IMR-90 (cell line): ENCODE results near the gene DMD. TPM values are rescaled to one million over a fixed set of nuclear protein-coding genes. Genes with fewer than 3 reads are reported as not detected.

Source experiments
- ATAC-seq: fragments of 200-7000 bp; cut with Tn5 transposase; 2 replicates; pipeline ENCODE4 v1.9.1; 2020; ENCODE audit warnings: low read depth, mild to moderate bottlenecking, moderate library complexity
- BruUV-seq: library from RNA; stranded (reverse); fragments of 400-500 nt; replicated peaks from 2 replicates; lab custom pipeline; 2021; lab: Mats Ljungman, UMichigan
- CTCF ChIA-PET: fragments of 300-600 bp; formaldehyde crosslinking; extraction: SDS; loops from one replicate; lab custom pipeline; 2021; ENCODE audit warnings: antibody characterized with exemption; lab: Yijun Ruan, JAX
- POLR2A ChIA-PET: fragments of 300-600 bp; sonication (Branson Sonifier 250); formaldehyde crosslinking; loops from one replicate; lab custom pipeline; 2022; ENCODE audit warnings: antibody characterized with exemption; ENCODE audit not compliant: unreplicated experiment; lab: Charles Lee
- DNase-seq: peaks from one replicate; pipeline ENCODE4 v3.0.0; 2013
- H2AFZ ChIP-seq: replicated peaks from 2 replicates; pipeline ENCODE3; 2013; ENCODE audit warnings: low read length, mild to moderate bottlenecking; ENCODE audit not compliant: poor library complexity
- H2AK5ac ChIP-seq: 2 replicates; pipeline ENCODE4 v1.6.1; 2013; ENCODE audit warnings: low read depth, low read length, inconsistent platforms
- H2AK9ac ChIP-seq: replicated peaks from 2 replicates; pipeline ENCODE3; 2013; ENCODE audit warnings: mild to moderate bottlenecking, low read depth, low read length, moderate library complexity; ENCODE audit not compliant: poor library complexity
- H2BK120ac ChIP-seq: 2 replicates; pipeline ENCODE4 v1.6.1; 2013; ENCODE audit warnings: low read depth, low read length, inconsistent platforms
- H2BK15ac ChIP-seq: 3 replicates; pipeline ENCODE4 v1.6.1; 2013; ENCODE audit warnings: low read depth, low read length, inconsistent platforms
- H2BK20ac ChIP-seq: 2 replicates; pipeline ENCODE4 v1.6.1; 2013; ENCODE audit warnings: low read depth, mild to moderate bottlenecking, inconsistent platforms, low read length, moderate library complexity
- H2BK5ac ChIP-seq: 2 replicates; pipeline ENCODE4 v1.6.1; 2013; ENCODE audit warnings: mild to moderate bottlenecking, low read depth, low read length, inconsistent platforms; ENCODE audit not compliant: poor library complexity, severe bottlenecking
- H3K14ac ChIP-seq: replicated peaks from 2 replicates; pipeline ENCODE4 v1.6.1; 2013; ENCODE audit warnings: low read depth, low read length, inconsistent platforms
- H3K18ac ChIP-seq: 2 replicates; pipeline ENCODE4 v1.6.1; 2013; ENCODE audit warnings: low read depth, low read length, control low read depth
- H3K23ac ChIP-seq: 2 replicates; pipeline ENCODE4 v1.6.1; 2013; ENCODE audit warnings: low read depth, low read length, inconsistent platforms
- H3K27ac ChIP-seq: 2 replicates; pipeline ENCODE4 v1.5.1; 2013; ENCODE audit warnings: mild to moderate bottlenecking, control low read depth, low read length; ENCODE audit not compliant: insufficient read depth
- H3K27me3 ChIP-seq: 2 replicates; pipeline ENCODE4 v1.6.1; 2013; ENCODE audit warnings: low read length; ENCODE audit not compliant: control insufficient read depth, insufficient read depth
- H3K36me3 ChIP-seq: 2 replicates; pipeline ENCODE4 v1.6.1; 2013; ENCODE audit warnings: low read length, mixed read lengths; ENCODE audit not compliant: control insufficient read depth, insufficient read depth
- H3K4ac ChIP-seq: 2 replicates; pipeline ENCODE4 v1.6.1; 2013; ENCODE audit warnings: low read depth, low read length, inconsistent platforms
- H3K4me1 ChIP-seq: 2 replicates; pipeline ENCODE4 v1.6.1; 2013; ENCODE audit warnings: low read length, mixed read lengths; ENCODE audit not compliant: control insufficient read depth, insufficient read depth
- H3K4me2 ChIP-seq: 2 replicates; pipeline ENCODE4 v1.6.1; 2013; ENCODE audit warnings: low read depth, mild to moderate bottlenecking, control low read depth, low read length, moderate library complexity
- H3K4me3 ChIP-seq: 2 replicates; pipeline ENCODE4 v1.5.1; 2013; ENCODE audit warnings: low read depth, mild to moderate bottlenecking, control low read depth, low read length, moderate library complexity; ENCODE audit not compliant: insufficient read depth
- H3K56ac ChIP-seq: 2 replicates; pipeline ENCODE4 v1.6.1; 2013; ENCODE audit warnings: low read length, inconsistent platforms; ENCODE audit not compliant: insufficient read depth; ENCODE audit errors: extremely low read depth
- H3K79me1 ChIP-seq, 2 experiments: 2 replicates each; pipeline ENCODE4 v1.6.1; 2013; ENCODE audit warnings: low read length in 2 of 2, inconsistent platforms in 1 of 2, low read depth in 1 of 2
- H3K9ac ChIP-seq: 2 replicates; pipeline ENCODE4 v1.6.1; 2013; ENCODE audit warnings: low read depth, low read length, control low read depth
- H3K9me1 ChIP-seq: 2 replicates; pipeline ENCODE4 v1.6.1; 2013; ENCODE audit warnings: low read length, inconsistent platforms; ENCODE audit not compliant: insufficient read depth
- H3K9me3 ChIP-seq: 2 replicates; pipeline ENCODE4 v1.6.1; 2013; ENCODE audit warnings: low read length; ENCODE audit not compliant: control insufficient read depth, insufficient read depth
- H4K20me1 ChIP-seq: 2 replicates; pipeline ENCODE4 v1.6.1; 2013; ENCODE audit warnings: low read length, inconsistent platforms; ENCODE audit not compliant: insufficient read depth
- H4K5ac ChIP-seq: 2 replicates; pipeline ENCODE4 v1.6.1; 2013; ENCODE audit warnings: mild to moderate bottlenecking, low read depth, low read length, control low read depth
- H4K8ac ChIP-seq, 2 experiments: 2 replicates each; pipeline ENCODE4 v1.6.1; 2013; ENCODE audit warnings: low read depth in 2 of 2, low read length in 2 of 2, control low read depth in 1 of 2, inconsistent platforms in 1 of 2
- H4K91ac ChIP-seq: 2 replicates; pipeline ENCODE4 v1.6.1; 2013; ENCODE audit warnings: low read depth, low read length, inconsistent platforms; ENCODE audit not compliant: insufficient read depth
- MXI1 ChIP-seq: IDR thresholded peaks from 2 replicates; pipeline ENCODE4 v1.6.1; 2012; ENCODE audit warnings: low read depth, mild to moderate bottlenecking, low read length, moderate library complexity, borderline replicate concordance
- RAD21 ChIP-seq: IDR thresholded peaks from 2 replicates; pipeline ENCODE4 v1.6.1; 2012; ENCODE audit warnings: low read length, improper control_type of control experiment
- WGBS, 2 experiments: methylation state at CpG; one replicate each; pipeline versions ENCODE4 v1.1.5 to v1.1.7; 2013; ENCODE audit warnings: missing lambda C conversion rate in 2 of 2; ENCODE audit not compliant: insufficient read length in 1 of 2; ENCODE audit errors: extremely low coverage in 2 of 2; 5-methylcytosine and 5-hydroxymethylcytosine counted together
- dilution Hi-C: fragments of 300-500 bp; cut with HindIII; formaldehyde crosslinking; loops from one replicate; pipeline ENCODE4 v1.14.3; 2018; ENCODE audit warnings: low sequenced_read_pairs; ENCODE audit not compliant: unreplicated experiment
- in situ Hi-C: fragments of 300-500 bp; cut with MboI; formaldehyde crosslinking; loops from 3 replicates; pipeline ENCODE4 v1.14.3; 2019; ENCODE audit warnings: low sequenced_read_pairs, inconsistent platforms, mixed read lengths
- intact Hi-C: fragments of 100-400 bp; cut with micrococcal nuclease; formaldehyde crosslinking; loops from 2 replicates; pipeline ENCODE4 v1.10.0; 2022
- polyA plus RNA-seq, 3 experiments: library from polyadenylated mRNA; depleted of rRNA; stranded (reverse); fragments of >200 nt; gene quantifications; 2 replicates each; pipeline ENCODE4 v1.2.3, GENCODE V29; 2012; ENCODE audit warnings: low replicate concordance in 1 of 3
- total RNA-seq: library from RNA; depleted of rRNA; stranded (reverse); fragments of >200 nt; gene quantifications from 2 replicates; pipeline ENCODE4 v1.2.3, GENCODE V29; 2012
- TF ChIP-seq, protein P1 (sequence below): fragments of 150-350 bp; IDR thresholded peaks from 2 replicates; pipeline ENCODE4 v1.6.1; 2016; ENCODE audit warnings: low read depth, mild to moderate bottlenecking, low read length, moderate library complexity, borderline replicate concordance
- TF ChIP-seq, protein P2 (sequence below): conservative IDR thresholded peaks from 2 replicates; pipeline ENCODE4 v1.5.1; 2012; ENCODE audit warnings: mild to moderate bottlenecking, low read depth, low read length, improper control_type of control experiment

Gene DMD
- total and polyA plus RNA-seq, 2 of the 4 experiments (the other 2 are of a cell fraction), result 6.6 to 11.8 TPM

DNA sequence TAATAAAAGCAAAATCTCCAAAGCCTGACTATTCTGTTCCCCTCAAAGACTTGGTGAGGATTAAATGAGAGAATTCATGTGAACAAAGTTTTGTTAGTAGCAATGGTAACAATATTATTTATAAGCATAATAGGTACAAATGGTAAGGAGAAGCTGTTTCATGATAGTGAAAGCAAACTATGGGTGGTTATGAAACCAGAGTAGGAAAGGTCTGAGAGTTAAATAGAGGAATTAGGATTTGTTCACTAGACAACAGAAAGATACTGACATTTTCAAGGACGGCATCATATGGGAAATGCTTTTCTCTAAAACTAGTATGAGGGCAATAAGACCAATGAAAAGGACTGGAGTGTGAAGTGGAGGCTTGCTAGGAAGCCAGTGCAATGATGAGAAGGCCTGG lies 2010.9 kb downstream of the DMD start:
- in situ Hi-C loops, result no loop called here

More for the DNA sequence above, 2010.9 kb downstream of the DMD start:
- Histone ChIP-seq H2AK5ac (no peak overlapping the region), H3K4me2 (no peak overlapping the region), H2AK9ac (no peak overlapping the region), H3K4me3 (no peak overlapping the region), H3K14ac (no peak overlapping the region), H2BK20ac (no peak overlapping the region), H3K27me3 (no peaks in the 10 kb centered on the region), H3K18ac (no peak overlapping the region), H2BK5ac (no peak overlapping the region), H3K9ac (no peak overlapping the region), H2AFZ (no peak overlapping the region), H4K91ac (no peak overlapping the region), H3K9me1 (no peaks in the 10 kb centered on the region), H3K4ac (no peak overlapping the region), H2BK120ac (no peak overlapping the region), H4K5ac (no peak overlapping the region), H3K4me1 (no peaks in the 10 kb centered on the region), H3K79me1 (no peaks in the 10 kb centered on the region), H3K56ac (no peak overlapping the region), H3K36me3 (no peaks in the 10 kb centered on the region), H2BK15ac (no peak overlapping the region), H3K9me3 (no peaks in the 10 kb centered on the region), H3K27ac (no peak overlapping the region), H4K20me1 (no peaks in the 10 kb centered on the region), H4K8ac (no peak overlapping the region), H3K23ac (no peak overlapping the region)
- ATAC-seq (no peak), DNase-seq (no peak)
- intact Hi-C loops, result no loop called here
- POLR2A ChIA-PET, result no interaction called here
- TF ChIP-seq, protein P1, sequence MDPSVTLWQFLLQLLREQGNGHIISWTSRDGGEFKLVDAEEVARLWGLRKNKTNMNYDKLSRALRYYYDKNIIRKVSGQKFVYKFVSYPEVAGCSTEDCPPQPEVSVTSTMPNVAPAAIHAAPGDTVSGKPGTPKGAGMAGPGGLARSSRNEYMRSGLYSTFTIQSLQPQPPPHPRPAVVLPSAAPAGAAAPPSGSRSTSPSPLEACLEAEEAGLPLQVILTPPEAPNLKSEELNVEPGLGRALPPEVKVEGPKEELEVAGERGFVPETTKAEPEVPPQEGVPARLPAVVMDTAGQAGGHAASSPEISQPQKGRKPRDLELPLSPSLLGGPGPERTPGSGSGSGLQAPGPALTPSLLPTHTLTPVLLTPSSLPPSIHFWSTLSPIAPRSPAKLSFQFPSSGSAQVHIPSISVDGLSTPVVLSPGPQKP, result no peak
- TF ChIP-seq, protein P2, sequence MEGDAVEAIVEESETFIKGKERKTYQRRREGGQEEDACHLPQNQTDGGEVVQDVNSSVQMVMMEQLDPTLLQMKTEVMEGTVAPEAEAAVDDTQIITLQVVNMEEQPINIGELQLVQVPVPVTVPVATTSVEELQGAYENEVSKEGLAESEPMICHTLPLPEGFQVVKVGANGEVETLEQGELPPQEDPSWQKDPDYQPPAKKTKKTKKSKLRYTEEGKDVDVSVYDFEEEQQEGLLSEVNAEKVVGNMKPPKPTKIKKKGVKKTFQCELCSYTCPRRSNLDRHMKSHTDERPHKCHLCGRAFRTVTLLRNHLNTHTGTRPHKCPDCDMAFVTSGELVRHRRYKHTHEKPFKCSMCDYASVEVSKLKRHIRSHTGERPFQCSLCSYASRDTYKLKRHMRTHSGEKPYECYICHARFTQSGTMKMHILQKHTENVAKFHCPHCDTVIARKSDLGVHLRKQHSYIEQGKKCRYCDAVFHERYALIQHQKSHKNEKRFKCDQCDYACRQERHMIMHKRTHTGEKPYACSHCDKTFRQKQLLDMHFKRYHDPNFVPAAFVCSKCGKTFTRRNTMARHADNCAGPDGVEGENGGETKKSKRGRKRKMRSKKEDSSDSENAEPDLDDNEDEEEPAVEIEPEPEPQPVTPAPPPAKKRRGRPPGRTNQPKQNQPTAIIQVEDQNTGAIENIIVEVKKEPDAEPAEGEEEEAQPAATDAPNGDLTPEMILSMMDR, result no peak
- no peak for TF ChIP-seq RAD21
- TF ChIP-seq MXI1, result no peak
- WGBS, 2 experiments, result no CpG with 5 or more reads among the region's 1 CpG
- BruUV-seq, result no TSS peak
- CTCF ChIA-PET, result no interaction called here
- dilution Hi-C loops, result no loop called here
